ENCODE data around the gene SNAP91.

Gene SNAP91

GRCh38 chr6:83615025-83615999 is 93.6 kb downstream of the SNAP91 start:
- Mint-ChIP-seq H3K4me1 (peaks cover 5% of the 10 kb centered on the region), H3K27me3 (ENCODE audit: low read depth) (no peaks in the 10 kb centered on the region), H3K4me3 (no peak overlapping the region), H3K36me3 (ENCODE audit: low read depth) (no peaks in the 10 kb centered on the region), H3K27ac (no peak overlapping the region), H3K9me3 (no peaks in the 10 kb centered on the region)
- peak; percentile 52 to 68 (median 59) for TF ChIP-seq CTCF (IDR thresholded peaks at IDR 0.05; ENCODE audit: unreplicated experiment in 3 of 3)

- Mint-ChIP-seq H3K4me1 (peaks cover 5% of the 10 kb centered on the region), H3K4me3 (no peak overlapping the region), H3K27me3 (ENCODE audit: low read depth) (no peaks in the 10 kb centered on the region), H3K9me3 (no peaks in the 10 kb centered on the region), H3K36me3 (ENCODE audit: low read depth) (no peaks in the 10 kb centered on the region), H3K27ac (no peak overlapping the region)
- no peak for TF ChIP-seq CTCF (IDR thresholded peaks at IDR 0.05; ENCODE audit: unreplicated experiment in 3 of 3)
Measured at GRCh38 chr6:83613378-83613777, 95.5 kb downstream of the SNAP91 start.

- Mint-ChIP-seq H3K36me3 (ENCODE audit: low read depth) (no peaks in the 10 kb centered on the region), H3K4me3 (no peak overlapping the region), H3K9me3 (no peaks in the 10 kb centered on the region), H3K27me3 (ENCODE audit: low read depth) (no peaks in the 10 kb centered on the region), H3K4me1 (peaks cover 5% of the 10 kb centered on the region), H3K27ac (no peak overlapping the region)
- no peak for TF ChIP-seq CTCF (IDR thresholded peaks at IDR 0.05; ENCODE audit: unreplicated experiment in 3 of 3)
Measured at GRCh38 chr6:83609248-83609647, 99.7 kb downstream of the SNAP91 start.

GRCh38 chr6:83605517-83605916 is 103.4 kb downstream of the SNAP91 start:
- TF ChIP-seq CTCF (IDR thresholded peaks at IDR 0.05; ENCODE audit: unreplicated experiment in 3 of 3): no peak
- H3K27me3 Mint-ChIP-seq (ENCODE audit: low read depth): no peaks in the 10 kb centered on the region
- H3K4me1 Mint-ChIP-seq: peaks cover 9% of the 10 kb centered on the region
- H3K36me3 Mint-ChIP-seq (ENCODE audit: low read depth): no peaks in the 10 kb centered on the region
- H3K9me3 Mint-ChIP-seq: no peaks in the 10 kb centered on the region
- no peak overlapping the region for H3K4me3 Mint-ChIP-seq
- H3K27ac Mint-ChIP-seq: no peak overlapping the region

- no peaks in the 10 kb centered on the region for H3K36me3 Mint-ChIP-seq (ENCODE audit: low read depth)
- no peak for TF ChIP-seq CTCF (IDR thresholded peaks at IDR 0.05; ENCODE audit: unreplicated experiment in 3 of 3)
- no peaks in the 10 kb centered on the region for H3K9me3 Mint-ChIP-seq
- no peaks in the 10 kb centered on the region for H3K27me3 Mint-ChIP-seq (ENCODE audit: low read depth)
- no peak overlapping the region for H3K4me3 Mint-ChIP-seq
- H3K27ac Mint-ChIP-seq: no peak overlapping the region
- peaks cover 14% of the 10 kb centered on the region for H3K4me1 Mint-ChIP-seq
Measured at GRCh38 chr6:83603551-83603950, 105.3 kb downstream of the SNAP91 start.

- H3K27ac Mint-ChIP-seq: peak overlapping the region in 2 of 3 experiments; percentile 20 to 27
- no peaks in the 10 kb centered on the region for H3K27me3 Mint-ChIP-seq (ENCODE audit: low read depth)
- H3K36me3 Mint-ChIP-seq (ENCODE audit: low read depth): no peaks in the 10 kb centered on the region
- no peak overlapping the region for H3K4me3 Mint-ChIP-seq
- peaks cover 29% of the 10 kb centered on the region for H3K4me1 Mint-ChIP-seq
- no peaks in the 10 kb centered on the region for H3K9me3 Mint-ChIP-seq
- TF ChIP-seq CTCF (IDR thresholded peaks at IDR 0.05; ENCODE audit: unreplicated experiment in 3 of 3): no peak
Measured at GRCh38 chr6:83601119-83601518, 107.8 kb downstream of the SNAP91 start.

Data from nephron (organoid).